Osteoblast (primary cell): ENCODE results near the gene GGA1. TPM values are rescaled to one million over a fixed set of nuclear protein-coding genes. Genes with fewer than 3 reads are reported as not detected.
"Not testable (repeated sequence)": the region's sequence is repeated elsewhere in the genome, so short reads cannot be mapped to it uniquely, and the experiment has no call there.

Source experiments
- DNase-seq: peaks from one replicate; pipeline ENCODE4 v3.0.0; 2011; ENCODE audit warnings: low spot score, mixed read lengths; ENCODE audit not compliant: insufficient read length; ENCODE audit errors: missing footprints
- H2AFZ ChIP-seq: 2 replicates; pipeline ENCODE4 v1.6.0; 2011; ENCODE audit warnings: mild to moderate bottlenecking, low read length
- H3K27ac ChIP-seq: 2 replicates; pipeline ENCODE4 v1.5.1; 2011; ENCODE audit warnings: mild to moderate bottlenecking, low read depth, low read length, moderate library complexity
- H3K27me3 ChIP-seq: 2 replicates; pipeline ENCODE4 v1.6.0; 2012; ENCODE audit warnings: mild to moderate bottlenecking, control low read depth, inconsistent platforms, low read length, moderate library complexity; ENCODE audit not compliant: insufficient read depth
- H3K36me3 ChIP-seq: 2 replicates; pipeline ENCODE4 v1.5.1; 2011; ENCODE audit warnings: mild to moderate bottlenecking, low read length, control low read depth, moderate library complexity; ENCODE audit not compliant: insufficient read depth
- H3K4me1 ChIP-seq: 2 replicates; pipeline ENCODE4 v1.5.1; 2011; ENCODE audit warnings: mild to moderate bottlenecking, low read length, control low read depth, moderate library complexity; ENCODE audit not compliant: insufficient read depth
- H3K4me2 ChIP-seq: 2 replicates; pipeline ENCODE4 v1.6.0; 2011; ENCODE audit warnings: mild to moderate bottlenecking, low read length; ENCODE audit not compliant: insufficient read depth
- H3K4me3 ChIP-seq: fragments of 200-600 bp; sonication (generic); 3 replicates; pipeline ENCODE4 v1.5.1; 2012; ENCODE audit warnings: mild to moderate bottlenecking, low read length, inconsistent platforms; ENCODE audit not compliant: insufficient read depth
- H3K79me2 ChIP-seq: 2 replicates; pipeline ENCODE4 v1.6.0; 2012; ENCODE audit warnings: mild to moderate bottlenecking, low read length, control low read depth, inconsistent platforms; ENCODE audit not compliant: insufficient read depth
- H3K9me3 ChIP-seq: 2 replicates; pipeline ENCODE4 v1.5.1; 2011; ENCODE audit warnings: low read depth, low read length, control low read depth
- H4K20me1 ChIP-seq: 2 replicates; pipeline ENCODE4 v1.6.0; 2012; ENCODE audit warnings: mild to moderate bottlenecking, low read length, control low read depth; ENCODE audit not compliant: insufficient read depth
- total RNA-seq: library from RNA; depleted of rRNA; stranded (reverse); fragments of >200 nt; gene quantifications from 2 replicates; pipeline ENCODE4 v1.2.3, GENCODE V29; 2012
- TF ChIP-seq, protein P1 (sequence below): IDR thresholded peaks from 2 replicates; pipeline ENCODE4 v1.5.1; 2011; ENCODE audit warnings: mild to moderate bottlenecking, low read depth, low read length, moderate library complexity; ENCODE audit errors: extremely low read depth

GGA1 gene
- total RNA-seq, 1 donor: 36.2 TPM

- Histone ChIP-seq H3K4me1 (peaks cover 33% of the 10 kb centered on the region), H3K4me2 (peak overlapping the region; percentile 91), H3K9me3 (no peaks in the 10 kb centered on the region), H3K27ac (no peak overlapping the region), H3K79me2 (peaks cover 28% of the 10 kb centered on the region), H3K36me3 (no peaks in the 10 kb centered on the region), H3K4me3 (peak overlapping the region; percentile 67), H3K27me3 (peaks cover 19% of the 10 kb centered on the region), H2AFZ (peak overlapping the region; percentile 60), H4K20me1 (no peaks in the 10 kb centered on the region)
- peak; percentile 97 for DNase-seq
- TF ChIP-seq, protein P1, sequence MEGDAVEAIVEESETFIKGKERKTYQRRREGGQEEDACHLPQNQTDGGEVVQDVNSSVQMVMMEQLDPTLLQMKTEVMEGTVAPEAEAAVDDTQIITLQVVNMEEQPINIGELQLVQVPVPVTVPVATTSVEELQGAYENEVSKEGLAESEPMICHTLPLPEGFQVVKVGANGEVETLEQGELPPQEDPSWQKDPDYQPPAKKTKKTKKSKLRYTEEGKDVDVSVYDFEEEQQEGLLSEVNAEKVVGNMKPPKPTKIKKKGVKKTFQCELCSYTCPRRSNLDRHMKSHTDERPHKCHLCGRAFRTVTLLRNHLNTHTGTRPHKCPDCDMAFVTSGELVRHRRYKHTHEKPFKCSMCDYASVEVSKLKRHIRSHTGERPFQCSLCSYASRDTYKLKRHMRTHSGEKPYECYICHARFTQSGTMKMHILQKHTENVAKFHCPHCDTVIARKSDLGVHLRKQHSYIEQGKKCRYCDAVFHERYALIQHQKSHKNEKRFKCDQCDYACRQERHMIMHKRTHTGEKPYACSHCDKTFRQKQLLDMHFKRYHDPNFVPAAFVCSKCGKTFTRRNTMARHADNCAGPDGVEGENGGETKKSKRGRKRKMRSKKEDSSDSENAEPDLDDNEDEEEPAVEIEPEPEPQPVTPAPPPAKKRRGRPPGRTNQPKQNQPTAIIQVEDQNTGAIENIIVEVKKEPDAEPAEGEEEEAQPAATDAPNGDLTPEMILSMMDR: peak; percentile 96
Measured at GRCh38 chr22:37607010-37607934, 1.4 kb upstream of the GGA1 start.

- Histone ChIP-seq H2AFZ (peak overlapping the region; percentile 89), H3K4me1 (peaks cover 33% of the 10 kb centered on the region), H3K4me2 (peak overlapping the region; percentile 91), H3K27ac (peak overlapping the region; percentile 93), H3K9me3 (no peaks in the 10 kb centered on the region), H3K27me3 (peaks cover 16% of the 10 kb centered on the region), H3K36me3 (no peaks in the 10 kb centered on the region), H4K20me1 (no peaks in the 10 kb centered on the region), H3K4me3 (peak overlapping the region; percentile 79), H3K79me2 (peaks cover 33% of the 10 kb centered on the region)
- TF ChIP-seq, protein P1: no peak
- DNase-seq: peak; percentile 29
Measured at GRCh38 chr22:37607935-37608476, 628 bp upstream of the GGA1 start.

- Histone ChIP-seq H3K36me3 (peaks cover 7% of the 10 kb centered on the region), H3K27me3 (peaks cover 12% of the 10 kb centered on the region), H3K4me3 (peak overlapping the region; percentile 79), H3K9me3 (no peaks in the 10 kb centered on the region), H2AFZ (peak overlapping the region; percentile 78), H3K4me2 (peak overlapping the region; percentile 96), H3K4me1 (peaks cover 36% of the 10 kb centered on the region), H3K27ac (peak overlapping the region; percentile 73), H3K79me2 (peaks cover 34% of the 10 kb centered on the region), H4K20me1 (peaks cover 4% of the 10 kb centered on the region)
- TF ChIP-seq, protein P1: no peak
- DNase-seq: peak; percentile 91
Measured at GRCh38 chr22:37609240-37610152, 862 bp downstream of the GGA1 start.

- Histone ChIP-seq H2AFZ (peak overlapping the region; percentile 78), H3K27ac (peak overlapping the region; percentile 73), H3K79me2 (peaks cover 34% of the 10 kb centered on the region), H3K4me2 (peak overlapping the region; percentile 96), H3K4me3 (peak overlapping the region; percentile 79), H3K4me1 (peaks cover 36% of the 10 kb centered on the region)
- H3K27me3 ChIP-seq, H3K9me3 ChIP-seq, H3K36me3 ChIP-seq, H4K20me1 ChIP-seq: not testable (repeated sequence)
- peak; percentile 84 for DNase-seq
Measured at GRCh38 chr22:37610153-37610475, 1.5 kb downstream of the GGA1 start.
